Caki2 (cell line): ENCODE measurements around the gene ZNF486. TPM values are rescaled to one million over a fixed set of nuclear protein-coding genes. Genes with fewer than 3 reads are reported as not detected.
"Not testable (repeated sequence)": the region's sequence is repeated elsewhere in the genome, so short reads cannot be mapped to it uniquely, and the experiment has no call there.

ENCODE experiments used
- DNase-seq: peaks from one replicate; pipeline ENCODE4 v3.0.0-alpha.2; 2015; ENCODE audit warnings: low read depth
- in situ Hi-C: cut with HindIII; loops from 2 replicates; pipeline ENCODE4 v1.10.0; 2016; ENCODE audit warnings: low sequenced_read_pairs, low pct_unique_long_range_greater_than_20kb, mixed read lengths
- total RNA-seq: library from RNA; depleted of rRNA; stranded (reverse); fragments of >200 nt; shearing (Covaris generic); gene quantifications from 2 replicates; pipeline ENCODE4 v1.2.3, GENCODE V29; 2014; ENCODE audit warnings: low replicate concordance; rRNA removed

ZNF486 gene
- 3.5 and 6.1 TPM in 2 replicates for total RNA-seq

DNA sequence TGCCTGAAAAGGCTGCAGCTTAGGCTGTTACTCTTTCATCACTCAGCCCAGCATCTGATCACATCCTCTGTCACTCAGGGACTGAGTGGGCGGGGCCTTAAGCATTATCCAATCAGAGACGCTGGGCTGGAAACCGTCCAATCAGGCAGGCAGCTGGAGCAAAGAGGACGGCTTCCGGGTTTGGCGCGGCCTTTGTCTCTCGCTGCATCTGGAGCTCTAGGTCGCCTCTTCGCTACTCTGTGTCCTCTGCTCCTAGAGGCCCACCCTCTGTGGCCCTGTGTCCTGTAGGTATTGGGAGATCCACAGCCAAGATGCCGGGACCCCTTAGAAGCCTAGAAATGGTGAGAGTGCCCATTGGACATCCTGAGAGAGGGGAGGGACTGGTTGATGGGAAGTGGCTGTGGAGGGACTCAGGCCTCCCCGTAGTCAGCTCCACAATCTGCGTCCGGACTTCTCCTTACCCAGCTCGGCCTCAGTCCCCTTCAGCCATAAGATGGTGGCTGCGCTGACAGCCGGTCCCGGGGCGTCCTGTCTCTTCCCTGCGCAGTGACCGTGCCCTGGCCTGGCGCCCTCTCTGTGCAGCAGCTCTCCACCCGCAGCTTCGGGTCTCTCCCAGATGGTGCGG lies at the start of gene ZNF486:
TSS of gene ZNF486 (plus strand) at position 195 of the 625 bp plus-strand sequence. CDS start at position 312, 117 bp downstream.
- DNase-seq: peak; percentile 93
- in situ Hi-C loops: no loop called here

DNA sequence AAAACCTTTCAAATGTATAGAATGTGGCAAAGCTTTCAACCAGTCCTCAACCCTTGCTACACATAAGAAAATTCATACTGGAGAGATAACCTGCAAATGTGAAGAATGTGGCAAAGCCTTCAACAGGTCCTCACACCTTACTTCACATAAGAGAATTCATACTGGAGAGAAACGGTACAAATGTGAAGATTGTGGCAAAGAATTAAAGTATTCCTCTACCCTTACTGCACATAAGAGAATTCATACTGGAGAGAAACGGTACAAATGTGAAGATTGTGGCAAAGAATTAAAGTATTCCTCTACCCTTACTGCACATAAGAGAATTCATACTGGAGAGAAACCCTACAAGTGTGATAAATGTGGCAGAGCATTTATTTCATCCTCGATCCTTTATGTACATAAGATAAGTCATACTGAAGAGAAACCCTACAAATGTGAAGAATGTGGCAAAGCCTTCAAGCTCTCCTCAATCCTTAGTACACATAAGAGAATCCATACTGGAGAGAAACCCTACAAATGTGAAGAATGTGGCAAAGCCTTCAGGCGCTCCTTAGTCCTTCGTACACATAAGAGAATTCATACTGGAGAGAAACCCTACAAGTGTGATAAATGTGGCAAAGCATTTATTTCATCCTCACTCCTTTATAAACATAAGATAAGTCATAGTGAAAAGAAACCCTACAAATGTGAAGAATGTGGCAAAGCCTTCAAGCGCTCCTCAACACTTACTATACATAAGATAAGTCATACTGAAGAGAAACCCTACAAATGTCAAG lies 48.8 kb upstream of the ZNF486 start:
- DNase-seq, in situ Hi-C loops: not testable (repeated sequence)

GRCh38 chr19:20124879-20125278 lies 42.1 kb upstream of the ZNF486 start:
- DNase-seq: no peak
- in situ Hi-C loops: no loop called here

DNA sequence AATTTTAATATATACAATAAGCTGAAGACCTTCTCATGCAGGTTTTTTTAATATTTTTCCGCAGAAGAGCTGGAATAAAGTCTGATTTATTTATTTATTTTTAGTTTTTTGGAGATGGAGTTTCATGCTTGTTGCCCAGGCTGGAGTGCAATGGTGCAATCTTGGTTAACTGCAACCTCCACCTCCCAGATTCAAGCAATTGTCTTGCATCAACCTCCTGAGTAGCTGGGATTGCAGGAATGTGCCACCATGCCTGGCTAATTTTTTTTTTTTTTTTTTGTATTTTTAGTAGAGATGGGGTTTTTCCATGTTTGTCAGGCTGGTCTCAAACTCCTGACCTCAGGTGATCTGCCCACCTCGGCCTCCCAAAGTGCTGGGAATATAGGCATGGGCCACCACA lies 34.1 kb upstream of the ZNF486 start:
- in situ Hi-C loops, DNase-seq: not testable (repeated sequence)

- DNase-seq, in situ Hi-C loops: not testable (repeated sequence)
Measured at GRCh38 chr19:20137714-20138113, 29.3 kb upstream of the ZNF486 start.

GRCh38 chr19:20151617-20152145 lies 15.3 kb upstream of the ZNF486 start:
- DNase-seq: no peak
- in situ Hi-C loops: no loop called here

DNA sequence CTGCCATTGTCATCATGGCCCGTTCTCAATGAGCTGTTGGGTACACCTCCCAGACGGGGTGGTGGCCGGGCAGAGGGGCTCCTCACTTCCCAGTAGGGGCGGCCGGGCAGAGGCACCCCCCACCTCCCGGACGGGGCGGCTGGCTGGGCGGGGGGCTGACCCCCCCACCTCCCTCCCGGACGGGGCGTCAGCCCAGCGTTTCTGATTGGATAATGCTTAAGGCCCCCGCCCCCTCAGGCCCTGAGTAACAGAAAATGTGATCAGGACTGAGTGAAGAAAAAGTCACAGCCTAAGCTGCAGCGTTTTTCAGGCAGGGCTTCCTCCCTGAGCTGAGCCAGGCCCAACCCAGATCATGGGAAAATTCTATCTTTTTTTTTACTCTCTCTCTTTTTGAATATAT lies 14.5 kb upstream of the ZNF486 start:
- in situ Hi-C loops, DNase-seq: not testable (repeated sequence)

DNA sequence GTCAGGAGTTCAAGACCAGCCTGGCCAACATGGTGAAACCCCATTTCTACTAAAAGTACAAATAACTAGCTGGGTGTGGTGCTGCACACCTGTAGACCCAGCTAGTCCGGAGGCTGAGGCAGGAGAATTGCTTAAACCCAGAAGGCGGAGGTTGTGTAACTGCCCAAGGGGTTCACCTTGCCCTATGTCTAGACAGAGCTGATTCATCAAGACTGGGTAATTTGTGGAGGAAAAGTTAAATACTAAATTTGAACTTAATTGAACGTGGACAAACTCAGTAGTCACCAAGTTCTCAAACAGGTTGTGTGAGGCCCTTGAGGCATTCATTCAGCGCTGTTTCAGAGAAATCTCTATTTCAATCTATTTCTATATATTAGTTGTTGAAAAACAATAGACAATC lies 13.7 kb upstream of the ZNF486 start:
- in situ Hi-C loops: no loop called here
- no peak for DNase-seq

DNA sequence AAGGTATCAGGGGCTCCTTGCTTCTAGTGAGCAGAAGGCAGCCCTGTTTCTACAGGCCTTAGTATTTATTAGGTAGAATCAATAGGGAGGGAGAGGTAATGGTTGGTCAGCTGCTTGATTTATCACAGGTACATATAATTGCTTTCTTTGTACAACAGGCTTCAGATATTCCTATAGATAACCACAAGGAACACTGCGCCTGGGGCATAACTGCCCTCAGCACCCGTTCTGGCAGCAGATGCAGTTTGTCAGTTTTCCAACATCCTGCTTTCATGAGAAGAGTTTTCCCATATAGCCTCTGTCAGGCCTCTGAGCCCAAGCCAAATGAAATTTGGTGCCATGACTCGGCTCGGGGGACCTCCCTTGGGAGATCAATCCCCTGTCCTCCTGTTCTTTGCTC lies 12.4 kb upstream of the ZNF486 start:
- DNase-seq: no peak
- in situ Hi-C loops: no loop called here

DNA sequence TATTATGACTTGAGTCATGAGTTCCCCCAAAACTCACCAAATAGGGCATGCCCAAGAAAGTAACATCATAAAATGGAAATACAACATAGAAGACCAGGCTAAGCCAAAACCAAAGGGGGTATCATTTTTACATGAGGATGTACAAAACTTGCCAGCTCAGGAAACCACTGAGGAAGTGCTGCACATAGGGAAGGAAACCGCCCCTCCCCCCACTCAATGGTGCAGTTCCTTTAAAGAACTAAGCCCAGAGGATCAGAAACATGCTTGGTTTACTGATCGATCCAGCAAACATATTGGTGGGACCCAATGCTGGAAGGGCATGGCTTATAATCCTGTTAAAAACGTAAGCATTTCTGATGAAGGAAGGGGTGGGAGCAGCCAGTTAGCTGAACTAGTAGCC lies 4.2 kb upstream of the ZNF486 start:
- in situ Hi-C loops: no loop called here
- no peak for DNase-seq

- in situ Hi-C loops: no loop called here
- DNase-seq: no peak
Measured at GRCh38 chr19:20164456-20164855, 2.6 kb upstream of the ZNF486 start.

GRCh38 chr19:20165971-20166592 lies 932 bp upstream of the ZNF486 start:
- in situ Hi-C loops: no loop called here
- DNase-seq: peak; percentile 44

DNA sequence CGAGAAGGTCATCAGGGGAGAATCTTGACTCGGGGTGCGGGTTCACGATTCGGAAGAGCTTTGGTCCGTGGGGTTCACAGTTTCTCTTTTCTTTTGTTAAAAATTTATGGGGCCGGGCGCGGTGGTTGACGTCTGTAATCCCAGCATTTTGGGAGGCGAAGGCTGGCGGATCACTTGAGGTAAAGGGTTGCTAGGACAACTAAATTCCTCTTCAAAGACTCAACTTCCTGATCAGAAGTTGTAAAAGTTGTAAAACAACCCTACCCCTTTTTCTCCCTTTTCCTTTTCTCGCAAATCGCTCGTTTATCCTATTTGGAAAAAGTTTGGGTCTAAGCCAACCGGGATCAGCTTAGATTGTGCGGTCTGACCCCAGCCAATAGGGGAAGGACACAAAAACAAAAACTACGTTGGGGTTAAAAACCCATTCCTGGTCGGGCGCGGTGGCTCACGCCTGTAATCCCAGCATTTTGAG lies 673 bp downstream of the ZNF486 start:
- no peak for DNase-seq
- in situ Hi-C loops: no loop called here

- in situ Hi-C loops: no loop called here
- DNase-seq: no peak
Measured at GRCh38 chr19:20171285-20171684, 4.3 kb downstream of the ZNF486 start.

GRCh38 chr19:20175848-20176247 lies 8.8 kb downstream of the ZNF486 start:
- DNase-seq, in situ Hi-C loops: not testable (repeated sequence)

DNA sequence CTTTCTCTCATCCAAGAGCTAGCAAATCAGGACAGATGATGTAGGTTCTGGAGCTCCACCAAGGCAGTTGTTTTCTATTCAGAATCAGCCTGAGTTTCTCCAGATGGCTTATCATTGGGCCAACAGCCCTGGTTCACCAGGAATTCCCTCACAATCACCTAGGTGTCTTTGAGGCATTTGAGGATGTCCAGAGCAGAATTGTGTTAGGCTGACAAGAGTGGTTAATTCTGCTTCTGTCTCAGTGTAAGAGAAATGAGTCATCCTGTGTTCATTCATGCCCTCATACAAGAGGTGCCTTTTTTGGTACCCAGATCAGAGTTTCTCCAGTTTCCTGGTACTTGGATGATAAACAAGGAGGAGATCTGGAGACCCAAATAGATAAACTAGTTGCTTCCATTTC lies 12.9 kb downstream of the ZNF486 start:
- DNase-seq, in situ Hi-C loops: not testable (repeated sequence)

- in situ Hi-C loops: no loop called here
- DNase-seq: no peak
Measured at GRCh38 chr19:20182222-20182785, 15.3 kb downstream of the ZNF486 start.

DNA sequence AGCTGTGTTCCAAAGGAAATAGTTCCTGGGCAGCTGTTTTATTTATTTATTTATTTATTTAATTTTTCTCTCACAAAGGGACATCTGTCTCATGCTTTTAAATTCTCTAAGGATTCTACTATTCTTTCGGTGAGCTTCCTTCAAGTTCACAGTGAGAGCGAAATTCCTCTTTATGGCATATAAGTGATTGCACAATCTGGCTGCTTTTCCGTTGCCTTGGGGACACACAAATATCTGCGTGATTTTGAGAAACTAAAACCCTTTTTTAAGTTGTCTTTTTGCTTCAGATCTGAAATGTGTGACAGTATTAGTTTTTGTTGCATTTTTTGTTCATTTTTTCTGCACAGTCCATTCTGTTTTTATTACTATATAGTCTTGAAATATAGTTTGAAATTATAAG lies 19.2 kb downstream of the ZNF486 start:
- no peak for DNase-seq
- in situ Hi-C loops: no loop called here

- peak; percentile 8 for DNase-seq
- in situ Hi-C loops: no loop called here
Measured at GRCh38 chr19:20197747-20198146, 30.7 kb downstream of the ZNF486 start.
